ENCODE data around the gene SH3PXD2A.
"Not testable (repeated sequence)": the region's sequence is repeated elsewhere in the genome, so short reads cannot be mapped to it uniquely, and the experiment has no call there.

SH3PXD2A gene

GRCh38 chr10:103671126-103671895, 184.1 kb downstream of the SH3PXD2A start:
- in situ Hi-C loops (cut with MboI; ENCODE audit: low pct_unique_long_range_greater_than_20kb, low sequenced_read_pairs): no loop called here
- no peak for DNase-seq

GRCh38 chr10:103669944-103670343, 185.4 kb downstream of the SH3PXD2A start:
- in situ Hi-C loops (cut with MboI; ENCODE audit: low pct_unique_long_range_greater_than_20kb, low sequenced_read_pairs): no loop called here

GRCh38 chr10:103669243-103669929, 186.0 kb downstream of the SH3PXD2A start:
- no peak for DNase-seq
- in situ Hi-C loops (cut with MboI; ENCODE audit: low pct_unique_long_range_greater_than_20kb, low sequenced_read_pairs): no loop called here

More at GRCh38 chr10:103669944-103670343, 185.4 kb downstream of the SH3PXD2A start:
- no peak for DNase-seq

GRCh38 chr10:103668351-103669242, 186.8 kb downstream of the SH3PXD2A start:
- DNase-seq: peak; percentile 65
- in situ Hi-C loops (cut with MboI; ENCODE audit: low pct_unique_long_range_greater_than_20kb, low sequenced_read_pairs): no loop called here

GRCh38 chr10:103667356-103667755, 188.0 kb downstream of the SH3PXD2A start:
- DNase-seq: peak; percentile 28
- in situ Hi-C loops (cut with MboI; ENCODE audit: low pct_unique_long_range_greater_than_20kb, low sequenced_read_pairs): no loop called here

GRCh38 chr10:103666762-103667150, 188.6 kb downstream of the SH3PXD2A start:
- DNase-seq: no peak
- in situ Hi-C loops (cut with MboI; ENCODE audit: low pct_unique_long_range_greater_than_20kb, low sequenced_read_pairs): no loop called here

- peak; percentile 30 for DNase-seq
- in situ Hi-C loops (cut with MboI; ENCODE audit: low pct_unique_long_range_greater_than_20kb, low sequenced_read_pairs): no loop called here
These were observed 189.2 kb downstream of the SH3PXD2A start for GRCh38 chr10:103666087-103666761.

- in situ Hi-C loops (cut with MboI; ENCODE audit: low pct_unique_long_range_greater_than_20kb, low sequenced_read_pairs): no loop called here
- DNase-seq: no peak
These were observed 190.1 kb downstream of the SH3PXD2A start for GRCh38 chr10:103665162-103665889.

GRCh38 chr10:103663802-103664201, 191.6 kb downstream of the SH3PXD2A start:
- DNase-seq: no peak
- in situ Hi-C loops (cut with MboI; ENCODE audit: low pct_unique_long_range_greater_than_20kb, low sequenced_read_pairs): no loop called here

GRCh38 chr10:103663236-103663635, 192.1 kb downstream of the SH3PXD2A start:
- no peak for DNase-seq
- in situ Hi-C loops (cut with MboI; ENCODE audit: low pct_unique_long_range_greater_than_20kb, low sequenced_read_pairs): no loop called here

- in situ Hi-C loops (cut with MboI; ENCODE audit: low pct_unique_long_range_greater_than_20kb, low sequenced_read_pairs); DNase-seq: not testable (repeated sequence)
These were observed 192.7 kb downstream of the SH3PXD2A start for GRCh38 chr10:103662704-103663103.

GRCh38 chr10:103661198-103661950, 194.0 kb downstream of the SH3PXD2A start:
- in situ Hi-C loops (cut with MboI; ENCODE audit: low pct_unique_long_range_greater_than_20kb, low sequenced_read_pairs): no loop called here

GRCh38 chr10:103660364-103661197, 194.8 kb downstream of the SH3PXD2A start:
- no peak for DNase-seq

More at GRCh38 chr10:103661198-103661950, 194.0 kb downstream of the SH3PXD2A start:
- no peak for DNase-seq

GRCh38 chr10:103659674-103660363, 195.6 kb downstream of the SH3PXD2A start:
- in situ Hi-C loops (cut with MboI; ENCODE audit: low pct_unique_long_range_greater_than_20kb, low sequenced_read_pairs): no loop called here
- DNase-seq: no peak

More at GRCh38 chr10:103660364-103661197, 194.8 kb downstream of the SH3PXD2A start:
- in situ Hi-C loops (cut with MboI; ENCODE audit: low pct_unique_long_range_greater_than_20kb, low sequenced_read_pairs): no loop called here

GRCh38 chr10:103658049-103658577, 197.3 kb downstream of the SH3PXD2A start:
- in situ Hi-C loops (cut with MboI; ENCODE audit: low pct_unique_long_range_greater_than_20kb, low sequenced_read_pairs): no loop called here
- DNase-seq: no peak

GRCh38 chr10:103657061-103657591, 198.2 kb downstream of the SH3PXD2A start:
- in situ Hi-C loops (cut with MboI; ENCODE audit: low pct_unique_long_range_greater_than_20kb, low sequenced_read_pairs): no loop called here

More at GRCh38 chr10:103657061-103657591, 198.2 kb downstream of the SH3PXD2A start:
- no peak for DNase-seq

Data from KBM-7 (cell line).